Heart left ventricle (tissue), 16 donors: ENCODE results near the gene TTR. TPM values are rescaled to one million over a fixed set of nuclear protein-coding genes. Genes with fewer than 3 reads are reported as not detected.

Source experiments
- ATAC-seq, 4 donors: fragments of 200-7000 bp; cut with Tn5 transposase; one replicate each; pipeline ENCODE4 v1.9.1; 2020 to 2022; ENCODE audit warnings: moderate library complexity in 4 of 4, mild to moderate bottlenecking in 3 of 4, moderate number of reproducible peaks in 1 of 4
- DNase-seq, 5 donors: peaks; one replicate each; pipeline ENCODE4 v3.0.0-alpha.2; 2020
- H3K27ac ChIP-seq, 12 donors: fragments of 200-600 bp; sonication (generic) in 4 of 12; one replicate each; pipeline versions ENCODE4 v1.5.0 to v1.8.0; 2016 to 2022; ENCODE audit warnings: mild to moderate bottlenecking in 2 of 12
- H3K27me3 ChIP-seq, 9 donors: fragments of 200-600 bp; sonication (generic) in 2 of 9; one replicate each; pipeline versions ENCODE4 v1.5.1 to v1.8.0; 2016 to 2022; ENCODE audit warnings: mild to moderate bottlenecking in 3 of 9
- H3K36me3 ChIP-seq, 9 donors: fragments of 200-600 bp; sonication (generic) in 2 of 9; one replicate each; pipeline versions ENCODE4 v1.5.0 to v1.8.0; 2018 to 2022; ENCODE audit warnings: mild to moderate bottlenecking in 2 of 9
- H3K4me1 ChIP-seq, 12 donors: fragments of 200-600 bp; sonication (generic) in 4 of 12; one replicate each; pipeline versions ENCODE4 v1.5.0 to v1.8.0; 2016 to 2022; ENCODE audit warnings: mild to moderate bottlenecking in 3 of 12
- H3K4me3 ChIP-seq, 12 donors: fragments of 200-600 bp; sonication (generic) in 4 of 12; one replicate each; pipeline versions ENCODE4 v1.5.0 to v1.8.0; 2017 to 2022; ENCODE audit warnings: mild to moderate bottlenecking in 9 of 12, moderate library complexity in 4 of 12
- H3K9me3 ChIP-seq, 12 donors: fragments of 200-600 bp; sonication (generic) in 4 of 12; one replicate each; pipeline versions ENCODE4 v1.5.0 to v1.8.0; 2016 to 2022; ENCODE audit warnings: mild to moderate bottlenecking in 1 of 12
- POLR2A ChIP-seq, 2 donors: fragments of 450-650 bp; IDR thresholded peaks; one replicate each; pipeline ENCODE4 v1.6.1; 2017; ENCODE audit warnings: antibody characterized with exemption in 2 of 2, mild to moderate bottlenecking in 2 of 2, moderate library complexity in 2 of 2
- WGBS, 4 donors: extraction: QIAGEN DNeasy Blood & Tissue Kit in 2 of 4; methylation state at CpG; one replicate each; pipeline versions ENCODE4 v1.1.5 to v1.1.7; 2013 to 2018; 5-methylcytosine and 5-hydroxymethylcytosine counted together
- intact Hi-C, 10 donors: fragments of 100-400 bp; cut with DNase I; formaldehyde crosslinking; loops; one replicate each; pipeline versions ENCODE4 v1.11.1 to v1.14.2; 2022
- polyA plus RNA-seq, 2 donors: library from polyadenylated mRNA; stranded (reverse); fragments of 200-250 nt; gene quantifications; one replicate each; pipeline ENCODE4 v1.2.3, GENCODE V29; 2013
- total RNA-seq, 9 donors: library from RNA; depleted of rRNA in 2 of 9; stranded (reverse); fragments of >200 nt in 2 of 9; fragmentation: NEBNext Ultra II Directional in 3 of 9; extraction: Animal tissue kit (Norgen Biotek cat#: 25700) in 3 of 9; gene quantifications; one replicate each; pipeline versions ENCODE4 v1.1.0 to v1.2.4, GENCODE V29; 2016 to 2023
- TF ChIP-seq, protein P1 (sequence below), 12 donors: fragments of 200-600 bp; sonication (generic) in 4 of 12; IDR thresholded peaks; one replicate each; pipeline versions ENCODE4 v1.5.0 to v1.8.0; 2018 to 2022; ENCODE audit warnings: antibody characterized with exemption in 12 of 12, mild to moderate bottlenecking in 5 of 12
- donor health status: ischemic (EF 13 %, LVEDD 7.1; RV severe dilation, severe dysfunction).
- donor health status: healthy with polysubstance abuse.
- donor health status: DM: no; HTN: yes; CAD: no.
- donor health status: DM: no; HTN: no; CAD: no.
- donor health status: ischemic (EF 25% LVEDD 6.9; RV normal size, moderate dysfunction).
- donor health status: ischemic (EF 25% LVEDD 5.7; RV mildly dilated, moderate dysfunction).
- donor health status: healthy.
- donor health status: DM: yes; HTN: yes; CAD: no.
- donor health status: ischemic (EF 35%, LVEDD 5.7; RV mildly dilated, moderate dysfunction).
- donor health status: nonischemic (EF 11% LVEDD 7.7; RV severe dilation, severe dysfunction).
- donor health status: DM: yes; HTN: yes; CAD: no.
- donor health status: PGD.
- donor health status: ischemic (EF 29% LVEDD 5.4; RV normal size, mild dysfunction).
- donor health status: nonischemic (EF 23%, LVEDD 6.1; RV moderate dilation, normal function).

TTR gene
- total and polyA plus RNA-seq, 11 donors = 0.19 TPM; not detected in 10

DNA sequence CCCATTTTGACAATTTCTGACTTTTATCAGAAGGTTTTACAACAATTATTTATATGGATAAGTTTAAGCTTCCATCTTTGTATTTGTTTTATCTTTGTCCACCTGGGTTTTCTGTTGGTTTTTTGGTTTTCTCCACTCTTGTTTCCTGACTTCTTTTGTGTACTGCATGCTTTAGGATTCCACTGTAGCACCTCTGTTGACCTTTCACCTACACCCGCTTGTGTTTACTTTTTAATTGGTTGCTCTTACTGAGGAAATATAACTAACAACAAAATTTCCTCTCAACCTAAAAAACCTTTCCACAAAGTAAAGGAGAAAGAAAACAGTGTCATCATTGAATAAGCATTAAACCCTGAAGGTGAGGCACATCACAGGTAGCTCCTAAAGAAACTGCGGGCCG, 39.8 kb upstream of the TTR start:
- 83 to 96% (median 92%) methylated on average over 3 of the region's 3 CpGs for WGBS, 4 donors
- intact Hi-C loops = loop anchor here in 5 of 10 donors (10.0 kb wide), 3 partner anchors 63 to 423 kb away; no protein-coding TSS in a partner anchor
- no peak overlapping the region for H3K4me3 ChIP-seq
- no peaks in the 10 kb centered on the region for H3K9me3 ChIP-seq
- H3K4me1 ChIP-seq = no peaks in the 10 kb centered on the region
- TF ChIP-seq, protein P1, sequence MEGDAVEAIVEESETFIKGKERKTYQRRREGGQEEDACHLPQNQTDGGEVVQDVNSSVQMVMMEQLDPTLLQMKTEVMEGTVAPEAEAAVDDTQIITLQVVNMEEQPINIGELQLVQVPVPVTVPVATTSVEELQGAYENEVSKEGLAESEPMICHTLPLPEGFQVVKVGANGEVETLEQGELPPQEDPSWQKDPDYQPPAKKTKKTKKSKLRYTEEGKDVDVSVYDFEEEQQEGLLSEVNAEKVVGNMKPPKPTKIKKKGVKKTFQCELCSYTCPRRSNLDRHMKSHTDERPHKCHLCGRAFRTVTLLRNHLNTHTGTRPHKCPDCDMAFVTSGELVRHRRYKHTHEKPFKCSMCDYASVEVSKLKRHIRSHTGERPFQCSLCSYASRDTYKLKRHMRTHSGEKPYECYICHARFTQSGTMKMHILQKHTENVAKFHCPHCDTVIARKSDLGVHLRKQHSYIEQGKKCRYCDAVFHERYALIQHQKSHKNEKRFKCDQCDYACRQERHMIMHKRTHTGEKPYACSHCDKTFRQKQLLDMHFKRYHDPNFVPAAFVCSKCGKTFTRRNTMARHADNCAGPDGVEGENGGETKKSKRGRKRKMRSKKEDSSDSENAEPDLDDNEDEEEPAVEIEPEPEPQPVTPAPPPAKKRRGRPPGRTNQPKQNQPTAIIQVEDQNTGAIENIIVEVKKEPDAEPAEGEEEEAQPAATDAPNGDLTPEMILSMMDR (IDR thresholded peaks at IDR 0.05) = no peak
- no peak for TF ChIP-seq POLR2A (IDR thresholded peaks at IDR 0.05)
- H3K36me3 ChIP-seq = peaks cover 0 to 3% (median 0%) of the 10 kb centered on the region in 9 donors
- no peak for ATAC-seq
- no peak for DNase-seq
- H3K27ac ChIP-seq = no peak overlapping the region
- H3K27me3 ChIP-seq = peaks cover 0 to 4% (median 0%) of the 10 kb centered on the region in 9 donors

DNA sequence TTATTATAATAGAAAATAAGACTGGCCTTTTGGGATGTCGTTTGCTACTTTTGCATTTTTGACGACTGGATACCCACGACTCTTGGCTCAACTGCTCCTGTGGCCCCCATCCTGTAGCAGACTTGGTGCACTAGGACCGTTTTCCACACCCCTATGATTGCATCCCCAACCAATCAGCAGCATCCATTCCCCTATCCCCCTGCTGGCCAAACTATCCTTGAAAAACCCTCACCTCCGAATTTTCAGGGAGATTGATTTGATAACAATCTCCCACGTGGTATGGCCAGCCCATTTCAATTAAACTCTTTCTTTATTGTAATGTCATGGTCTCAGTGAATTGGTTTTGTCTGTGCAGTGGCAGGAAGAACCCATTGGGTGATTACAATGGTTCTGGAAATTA, 37.9 kb upstream of the TTR start:
- intact Hi-C loops = loop anchor here in 7 of 10 donors (2.0 to 10.0 kb wide), 5 partner anchors 61 to 421 kb away; no protein-coding TSS in a partner anchor
- TF ChIP-seq, protein P1 (IDR thresholded peaks at IDR 0.05) = no peak
- no peak for TF ChIP-seq POLR2A (IDR thresholded peaks at IDR 0.05)
- H3K36me3 ChIP-seq = no peaks in the 10 kb centered on the region
- no peak for ATAC-seq
- no peaks in the 10 kb centered on the region for H3K4me1 ChIP-seq
- H3K27me3 ChIP-seq = peaks cover 0 to 6% (median 0%) of the 10 kb centered on the region in 9 donors
- DNase-seq = no peak
- no peaks in the 10 kb centered on the region for H3K9me3 ChIP-seq
- no peak overlapping the region for H3K27ac ChIP-seq
- H3K4me3 ChIP-seq = no peak overlapping the region
- 30 to 49% (median 44%) methylated on average over 6 of the region's 6 CpGs for WGBS, 4 donors

DNA sequence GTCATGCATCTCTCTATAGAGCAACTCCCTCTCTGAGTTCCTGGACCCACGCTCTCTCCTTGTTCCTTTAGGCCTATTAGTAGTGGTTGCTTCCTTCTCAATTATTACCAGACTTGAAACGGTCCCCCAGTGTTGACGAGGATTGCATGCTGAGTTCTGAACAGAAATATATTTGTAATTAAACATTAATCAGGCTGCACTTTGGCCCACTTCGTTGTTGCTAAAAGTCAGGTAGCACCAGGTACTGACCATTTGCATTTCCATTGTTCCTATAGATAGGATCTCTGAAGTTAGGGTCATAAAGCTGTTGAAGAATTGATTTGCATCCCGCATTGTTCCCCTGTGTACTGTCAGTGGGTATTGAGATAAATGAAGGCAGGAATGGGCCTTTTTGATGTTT, 36.9 kb upstream of the TTR start:
- no peak for ATAC-seq
- intact Hi-C loops = loop anchor here in 9 of 10 donors (2.0 to 10.0 kb wide), 8 partner anchors 60 to 420 kb away; no protein-coding TSS in a partner anchor
- H3K4me3 ChIP-seq = no peak overlapping the region
- no peaks in the 10 kb centered on the region for H3K4me1 ChIP-seq
- no peak for DNase-seq
- peaks cover 0 to 8% (median 0%) of the 10 kb centered on the region in 9 donors for H3K27me3 ChIP-seq
- no peaks in the 10 kb centered on the region for H3K9me3 ChIP-seq
- no peak for TF ChIP-seq POLR2A (IDR thresholded peaks at IDR 0.05)
- TF ChIP-seq, protein P1 (IDR thresholded peaks at IDR 0.05) = no peak
- 80 to 87% (median 82%) methylated on average over 5 of the region's 5 CpGs for WGBS, 4 donors
- H3K36me3 ChIP-seq = no peaks in the 10 kb centered on the region
- no peak overlapping the region for H3K27ac ChIP-seq

DNA sequence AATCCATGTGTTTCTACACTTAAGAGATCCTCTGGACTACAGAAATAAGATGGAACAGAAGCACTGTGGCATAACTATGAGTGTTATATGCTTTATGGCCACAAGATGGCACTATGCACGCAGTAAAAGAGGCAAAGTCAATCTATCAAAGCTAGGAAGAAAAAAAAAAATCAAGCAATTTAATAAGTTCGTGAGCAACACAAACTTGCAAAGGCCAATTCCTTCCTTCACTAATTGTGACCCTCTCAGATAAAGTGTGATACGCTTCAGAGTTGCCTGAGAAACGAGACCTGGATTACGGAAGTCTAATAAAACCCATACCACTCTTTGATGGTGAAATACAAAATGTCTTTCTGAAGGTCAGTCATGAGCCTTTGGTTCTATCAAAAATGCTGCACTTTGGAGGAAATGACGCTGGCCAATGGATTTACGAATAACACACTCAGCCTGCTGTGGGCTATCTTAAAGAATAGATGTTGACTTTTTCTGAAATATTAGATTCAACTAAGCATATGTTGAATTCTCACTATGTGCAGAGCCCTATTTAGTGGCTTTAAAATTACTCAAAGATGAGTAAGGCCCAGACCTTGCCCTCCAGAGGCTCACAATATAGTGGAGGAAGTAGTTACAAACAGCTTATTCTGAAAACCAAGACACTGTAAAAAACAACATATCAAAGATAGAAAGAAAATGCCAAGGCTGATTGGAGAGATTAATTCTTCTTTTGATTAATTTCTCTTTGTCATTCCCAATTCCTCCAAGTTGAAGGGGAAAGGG, 35.5 kb upstream of the TTR start:
- no peak for TF ChIP-seq POLR2A (IDR thresholded peaks at IDR 0.05)
- TF ChIP-seq, protein P1 (IDR thresholded peaks at IDR 0.05) = peak; percentile 78 to 90 (median 82)
- Histone ChIP-seq H3K4me1 (no peaks in the 10 kb centered on the region), H3K36me3 (no peaks in the 10 kb centered on the region), H3K4me3 (peak overlapping the region in 1 of 12 donors; percentile 21), H3K27ac (no peak overlapping the region), H3K27me3 (peaks cover 0 to 12% (median 0%) of the 10 kb centered on the region in 9 donors), H3K9me3 (no peaks in the 10 kb centered on the region)
- ATAC-seq (peak in 3 of 4 donors; percentile 51 to 73 (median 63)), DNase-seq (peak in 1 of 5 donors; percentile 12)
- intact Hi-C loops = loop anchor here (1.0 to 10.0 kb wide), 12 partner anchors 59 to 421 kb away; no protein-coding TSS in a partner anchor
- 18 to 25% (median 19%) methylated on average over 7 of the region's 7 CpGs for WGBS, 4 donors
